GM12874 (cell line): ENCODE measurements around the gene POGLUT2.

ENCODE experiments used
- TF ChIP-seq, protein P1 (sequence below): IDR thresholded peaks from 2 replicates; pipeline ENCODE4 v1.5.1; 2011; ENCODE audit warnings: low read depth, mild to moderate bottlenecking, control low read depth, low read length, moderate library complexity; ENCODE audit not compliant: insufficient read depth

POGLUT2 gene

DNA sequence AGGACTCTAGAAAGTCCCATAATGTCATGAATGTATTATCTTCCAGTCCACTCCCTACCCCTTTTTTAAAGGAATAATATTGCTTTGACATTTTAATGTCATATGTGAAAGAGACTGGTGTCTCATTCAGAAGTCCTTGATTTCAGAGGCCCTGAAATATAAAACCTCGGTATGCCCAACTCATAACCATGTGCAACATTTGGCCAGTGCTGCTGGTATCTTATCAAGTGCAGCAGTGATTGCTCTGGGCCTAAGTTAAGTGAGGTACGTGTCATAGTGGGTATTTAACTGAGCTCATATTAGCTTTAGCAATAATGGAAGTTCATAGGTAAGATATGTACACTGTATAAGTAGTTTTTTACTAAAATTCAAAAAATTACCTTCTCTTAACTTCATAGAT, 39.9 kb downstream of the POGLUT2 start:
- TF ChIP-seq, protein P1, sequence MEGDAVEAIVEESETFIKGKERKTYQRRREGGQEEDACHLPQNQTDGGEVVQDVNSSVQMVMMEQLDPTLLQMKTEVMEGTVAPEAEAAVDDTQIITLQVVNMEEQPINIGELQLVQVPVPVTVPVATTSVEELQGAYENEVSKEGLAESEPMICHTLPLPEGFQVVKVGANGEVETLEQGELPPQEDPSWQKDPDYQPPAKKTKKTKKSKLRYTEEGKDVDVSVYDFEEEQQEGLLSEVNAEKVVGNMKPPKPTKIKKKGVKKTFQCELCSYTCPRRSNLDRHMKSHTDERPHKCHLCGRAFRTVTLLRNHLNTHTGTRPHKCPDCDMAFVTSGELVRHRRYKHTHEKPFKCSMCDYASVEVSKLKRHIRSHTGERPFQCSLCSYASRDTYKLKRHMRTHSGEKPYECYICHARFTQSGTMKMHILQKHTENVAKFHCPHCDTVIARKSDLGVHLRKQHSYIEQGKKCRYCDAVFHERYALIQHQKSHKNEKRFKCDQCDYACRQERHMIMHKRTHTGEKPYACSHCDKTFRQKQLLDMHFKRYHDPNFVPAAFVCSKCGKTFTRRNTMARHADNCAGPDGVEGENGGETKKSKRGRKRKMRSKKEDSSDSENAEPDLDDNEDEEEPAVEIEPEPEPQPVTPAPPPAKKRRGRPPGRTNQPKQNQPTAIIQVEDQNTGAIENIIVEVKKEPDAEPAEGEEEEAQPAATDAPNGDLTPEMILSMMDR: no peak

DNA sequence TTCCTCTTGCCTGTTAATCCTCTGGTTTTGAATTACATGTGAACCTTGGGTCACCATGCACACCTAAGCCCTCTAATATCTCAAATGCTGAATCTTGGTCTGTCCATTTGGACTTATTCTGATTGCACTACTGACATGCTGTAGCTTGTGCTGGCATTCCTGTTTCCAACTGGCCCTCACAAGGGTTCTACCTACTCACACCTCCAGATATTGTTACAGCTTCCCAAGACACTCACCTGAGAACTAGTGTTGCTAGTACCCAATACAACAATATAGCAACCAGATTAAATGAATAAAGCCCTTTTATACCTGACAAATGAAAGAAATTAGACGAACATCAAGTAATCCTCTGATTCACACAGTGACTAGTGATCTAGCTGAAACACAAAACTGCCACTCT, 41.8 kb downstream of the POGLUT2 start:
- TF ChIP-seq, protein P1: no peak

GRCh38 chr13:102751886-102752285, 46.9 kb downstream of the POGLUT2 start:
- TF ChIP-seq, protein P1: no peak

DNA sequence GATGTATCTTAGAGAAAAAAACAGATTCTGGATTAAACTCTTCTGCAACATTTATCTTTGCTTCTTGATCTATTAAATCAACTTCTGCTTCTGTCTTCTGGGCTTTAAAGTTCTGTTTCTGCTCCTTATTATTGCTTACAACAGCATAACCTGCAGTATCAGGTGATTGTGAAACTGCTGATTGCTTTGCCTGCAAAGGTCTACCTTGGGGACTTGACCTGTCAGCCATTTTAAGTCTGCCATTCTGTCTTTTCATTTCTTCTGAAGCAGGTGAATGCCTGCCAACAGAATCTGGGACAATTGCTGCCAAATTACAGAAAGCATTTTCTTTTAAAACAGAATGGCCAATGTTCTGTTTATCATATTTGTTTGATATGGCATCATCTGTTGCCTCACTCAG, 56.3 kb downstream of the POGLUT2 start:
- TF ChIP-seq, protein P1: no peak

DNA sequence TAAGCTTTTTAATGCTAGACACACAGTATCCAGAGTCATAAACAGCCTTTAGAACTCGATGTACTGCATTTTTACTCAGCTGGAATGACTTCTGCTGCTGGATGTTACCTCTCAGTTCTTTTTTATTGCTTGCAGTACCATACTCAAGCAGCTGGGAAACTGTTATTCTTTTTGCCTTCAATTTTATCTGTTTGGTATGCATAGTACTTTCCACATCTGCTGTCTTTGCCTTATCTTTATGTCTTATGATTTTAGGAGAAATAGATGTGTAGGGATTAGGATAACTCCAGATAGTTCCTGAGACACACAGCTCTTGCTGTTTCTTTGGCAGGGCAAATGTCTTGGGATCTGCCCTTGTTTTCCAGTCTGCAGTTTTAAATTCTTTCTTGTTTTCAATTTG, 56.7 kb downstream of the POGLUT2 start:
- TF ChIP-seq, protein P1: no peak
